Measurements from ENCODE around the gene UTF1.
A peak's percentile ranks its signal among the peaks of the same experiment; 100 is the strongest.
"Not testable (repeated sequence)": the region's sequence is repeated elsewhere in the genome, so short reads cannot be mapped to it uniquely, and the experiment has no call there.

Gene UTF1

DNA sequence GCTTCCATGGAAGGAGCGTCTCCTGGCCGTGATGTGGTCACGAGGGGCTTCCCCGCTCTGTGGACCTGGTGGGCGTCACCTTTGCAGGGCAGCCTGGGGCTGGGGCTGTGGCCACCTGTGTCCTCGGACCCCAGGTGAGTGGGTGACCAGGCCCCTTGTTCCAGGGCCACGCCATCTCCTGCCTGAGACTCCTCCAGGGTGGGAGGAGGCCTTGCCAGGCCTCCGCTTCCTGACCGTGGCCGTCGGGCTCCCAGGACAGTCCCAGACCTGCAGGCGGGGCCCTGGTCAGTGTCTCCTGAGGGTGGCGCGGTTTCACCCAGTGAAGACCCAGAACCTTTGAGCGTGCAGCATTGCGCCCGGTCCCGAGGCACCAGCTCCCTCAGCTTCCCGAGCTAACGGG, 20.4 kb upstream of the UTF1 start:
- no peak for DNase-seq (ENCODE audit: low spot score)

DNA sequence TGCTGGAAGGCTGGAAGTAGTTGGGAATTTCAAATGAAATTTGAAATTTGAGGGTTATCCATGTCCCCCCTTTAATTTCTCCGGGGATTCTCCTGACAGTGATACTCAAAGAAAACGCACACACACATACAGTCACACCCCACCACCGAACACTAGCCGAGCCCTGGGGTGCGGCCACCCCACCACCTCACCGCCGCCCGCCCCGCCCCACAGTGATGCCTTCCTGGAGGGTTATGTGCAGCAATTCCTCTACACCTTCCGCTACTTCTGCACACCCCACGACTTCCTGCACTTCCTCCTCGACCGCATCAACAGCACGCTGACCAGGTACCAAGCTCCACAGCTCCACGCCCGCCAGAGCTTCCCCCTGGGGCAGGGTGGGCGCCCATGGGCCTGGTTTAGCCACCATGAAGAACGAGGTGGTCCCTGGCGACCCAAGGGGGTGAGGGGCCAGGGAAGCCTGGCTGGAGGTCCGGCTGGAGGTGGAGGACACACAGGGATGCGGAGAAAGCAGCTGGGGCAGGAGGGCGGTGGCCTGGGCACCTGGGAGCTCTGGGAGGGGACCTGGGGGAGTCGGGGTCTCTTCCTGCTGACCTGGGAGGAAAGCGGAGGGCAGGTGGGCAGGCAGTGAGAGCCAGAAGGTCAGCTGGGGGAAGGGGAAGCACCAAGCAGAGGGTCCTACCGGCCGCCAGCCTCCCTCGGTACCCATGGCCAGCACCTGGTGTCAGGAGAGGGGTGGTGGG, 19.4 kb upstream of the UTF1 start:
- no peak for DNase-seq (ENCODE audit: low spot score)

GRCh38 chr10:133211141-133211830, 18.7 kb upstream of the UTF1 start:
- DNase-seq (ENCODE audit: low spot score), result no peak

DNA sequence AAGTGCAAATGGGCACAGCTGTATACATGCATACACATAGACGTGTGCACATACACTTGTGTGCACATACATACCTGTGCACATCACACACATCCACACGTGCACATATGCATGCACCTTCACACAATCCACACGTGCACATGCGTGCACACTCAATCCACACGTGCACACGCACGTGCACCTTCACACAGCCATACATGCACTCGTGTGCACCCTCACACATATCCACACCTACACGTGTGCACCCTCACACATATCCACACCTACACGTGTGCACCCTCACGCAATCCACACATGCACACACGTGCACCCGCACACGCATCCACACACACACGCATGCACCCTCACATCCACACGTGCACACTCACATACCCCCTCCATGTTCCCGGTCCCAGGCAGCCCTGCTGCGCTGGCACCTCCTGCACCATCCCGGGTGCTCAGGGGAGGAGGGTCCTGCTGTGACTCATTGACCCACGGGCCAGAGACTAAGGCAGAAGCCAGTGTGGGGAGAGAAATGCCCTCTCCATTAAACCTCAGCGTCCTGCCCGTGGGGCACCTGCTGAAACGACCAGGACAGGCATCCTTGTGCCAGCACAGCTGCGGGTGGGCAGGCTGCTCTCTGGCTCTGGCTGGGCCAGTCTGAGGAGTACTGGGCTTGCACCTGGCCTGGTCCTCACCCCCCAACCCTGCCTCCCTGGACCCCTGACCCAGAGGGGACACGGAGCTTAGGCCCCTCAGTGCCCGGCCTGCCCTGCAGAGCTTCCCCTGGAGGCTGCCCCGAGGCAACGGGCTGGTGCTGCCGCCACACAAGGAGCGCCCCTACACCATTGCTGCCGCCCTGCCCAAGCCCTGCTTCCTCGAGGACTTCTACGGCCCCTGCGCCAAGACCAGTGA, 17.8 kb upstream of the UTF1 start:
- DNase-seq (ENCODE audit: low spot score), result no peak

GRCh38 chr10:133212853-133213494, 17.0 kb upstream of the UTF1 start:
- DNase-seq (ENCODE audit: low spot score), result no peak

GRCh38 chr10:133213641-133214467, 16.2 kb upstream of the UTF1 start:
- no peak for DNase-seq (ENCODE audit: low spot score)

DNA sequence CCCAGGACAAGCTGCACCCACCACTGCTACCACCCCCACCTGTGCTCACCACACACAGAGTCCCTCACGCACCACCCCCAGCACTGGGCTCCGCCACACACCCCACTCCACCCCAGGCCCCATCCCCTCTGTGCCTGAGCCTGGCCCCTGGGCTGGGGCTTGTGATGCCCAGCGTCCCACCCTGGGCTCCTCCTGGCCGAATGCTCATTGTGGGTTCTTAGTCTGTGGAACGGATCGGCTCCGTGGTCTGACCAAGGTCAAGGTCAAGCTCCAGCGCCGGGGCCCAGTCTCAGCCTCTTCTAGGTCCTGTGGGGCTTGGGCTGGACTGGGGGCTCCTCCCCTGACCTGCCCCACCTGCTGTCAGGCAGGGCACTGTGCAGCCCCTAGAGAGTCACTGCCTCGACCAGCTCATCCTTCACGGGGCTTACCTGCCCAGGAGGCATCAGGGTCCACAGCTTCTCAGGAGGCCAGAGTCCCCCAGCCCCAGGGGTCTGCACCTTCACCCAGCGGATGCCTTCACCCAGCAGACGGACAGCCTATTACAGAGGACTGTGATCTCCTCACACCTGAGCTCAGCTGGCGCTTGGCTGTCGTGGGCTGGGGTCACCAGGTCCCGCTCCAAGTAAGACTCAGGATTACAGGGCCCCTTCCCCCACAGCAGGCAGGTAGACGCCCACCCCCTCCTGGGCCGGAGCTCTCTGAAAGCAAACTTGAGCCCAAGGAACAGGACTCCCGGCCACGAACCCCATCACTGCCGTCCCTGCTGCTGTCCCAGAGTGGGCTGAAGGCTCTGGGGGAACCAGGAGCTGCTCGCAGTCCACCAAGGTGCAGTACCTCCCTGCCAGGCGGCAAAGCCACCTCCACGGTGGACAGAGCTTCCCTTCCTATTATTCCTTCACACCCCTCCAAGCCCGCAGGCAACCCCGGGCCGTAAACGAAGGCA, 15.3 kb upstream of the UTF1 start:
- no peak for DNase-seq (ENCODE audit: low spot score)

DNA sequence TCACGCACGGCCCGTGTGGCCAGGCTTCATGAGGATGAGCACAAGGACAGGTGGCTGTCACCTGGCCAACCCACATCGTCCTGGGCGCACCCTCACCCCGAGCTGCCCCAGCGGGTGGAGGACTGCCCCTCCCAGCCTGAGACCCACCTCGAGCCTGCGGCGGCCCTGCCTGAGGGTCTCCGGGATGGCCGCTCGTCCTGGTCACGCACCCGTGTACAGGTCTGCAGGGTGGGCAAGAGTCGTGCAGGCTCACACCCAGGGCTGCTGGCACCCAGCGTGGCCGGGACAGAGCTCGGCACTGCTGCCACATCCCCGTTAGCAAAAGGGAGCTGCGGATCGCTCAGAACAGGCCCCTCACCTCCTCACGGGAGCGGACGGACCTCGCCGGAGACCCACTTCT, 14.4 kb upstream of the UTF1 start:
- DNase-seq (ENCODE audit: low spot score), result no peak

DNA sequence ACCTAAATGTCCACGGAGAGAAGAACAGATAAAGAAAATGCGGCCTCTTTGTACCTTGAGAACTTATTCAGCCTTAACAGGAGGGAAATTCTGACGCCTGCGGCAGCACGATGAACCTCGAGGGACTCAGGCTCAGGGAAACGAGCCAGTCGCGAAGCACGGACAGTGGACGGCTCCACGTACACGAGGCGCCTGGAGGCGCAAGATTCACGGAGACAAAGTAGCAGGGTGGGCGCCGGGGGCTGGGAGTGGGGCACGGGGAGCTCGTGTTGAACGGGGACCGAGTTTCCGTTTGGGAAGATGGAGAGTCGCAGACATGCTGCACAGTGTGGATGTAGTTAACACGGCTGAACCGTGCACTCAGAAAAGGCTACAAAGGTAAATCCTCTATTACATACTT, 13.2 kb upstream of the UTF1 start:
- DNase-seq (ENCODE audit: low spot score), result no peak

DNA sequence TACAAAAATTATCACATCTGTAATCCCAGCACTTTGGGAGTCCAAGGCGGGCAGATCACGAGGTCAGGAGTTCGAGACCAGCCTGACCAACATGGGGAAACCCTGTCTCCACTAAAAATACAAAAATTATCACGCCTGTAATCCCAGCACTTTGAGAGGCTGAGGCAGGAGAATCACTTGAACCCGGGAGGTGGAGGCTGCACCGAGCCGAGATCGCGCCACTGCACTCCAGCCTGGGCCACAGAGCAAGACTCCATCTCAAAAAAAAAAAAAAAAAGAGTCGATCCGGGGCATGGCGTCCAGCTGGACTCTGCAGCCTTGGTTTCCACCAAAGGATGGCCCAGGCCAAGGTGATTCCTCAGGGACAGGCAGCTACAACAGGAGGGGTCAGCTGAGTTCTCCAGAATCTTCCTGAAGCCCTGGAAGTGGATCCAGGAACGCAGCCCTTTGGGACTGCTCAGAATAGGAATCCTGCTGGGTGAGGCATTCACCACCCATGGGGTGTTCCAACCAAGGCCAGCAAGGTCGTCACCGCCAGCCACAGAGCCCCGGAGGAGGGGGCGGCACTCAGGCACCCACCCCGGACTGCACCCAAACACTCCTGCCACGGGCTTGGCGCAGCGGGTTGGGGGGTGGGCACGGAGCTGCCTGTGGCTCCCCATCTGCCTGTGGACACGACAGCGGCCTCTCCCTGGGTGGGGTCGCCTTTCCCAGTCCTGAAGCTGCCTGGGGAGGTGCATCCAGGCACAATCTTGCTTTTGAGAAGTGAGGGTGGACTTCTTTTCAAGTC, 12.0 kb upstream of the UTF1 start:
- DNase-seq (ENCODE audit: low spot score), result no peak

DNA sequence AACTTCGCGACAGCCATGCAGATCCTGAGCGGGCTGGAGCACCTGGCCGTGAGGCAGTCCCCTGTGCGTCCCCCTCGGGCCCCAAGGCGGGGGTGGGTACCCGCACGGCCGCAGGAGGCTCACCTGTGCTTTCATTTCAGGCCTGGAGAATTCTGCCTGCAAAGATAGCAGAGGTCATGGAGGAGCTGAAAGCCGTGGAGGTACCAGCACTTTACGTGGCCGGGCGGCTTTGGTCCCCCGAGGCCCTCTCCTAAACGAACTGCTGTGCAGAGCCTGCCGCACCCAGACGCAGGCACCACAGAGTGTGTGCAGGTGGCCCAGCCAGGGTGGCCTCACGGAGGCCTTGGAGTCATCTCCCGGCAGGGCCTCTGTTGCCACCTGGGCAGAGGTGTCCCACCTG, 11.1 kb upstream of the UTF1 start:
- no peak for DNase-seq (ENCODE audit: low spot score)

- no peak for DNase-seq (ENCODE audit: low spot score)
Observed at GRCh38 chr10:133219782-133220181, 10.2 kb upstream of the UTF1 start.

DNA sequence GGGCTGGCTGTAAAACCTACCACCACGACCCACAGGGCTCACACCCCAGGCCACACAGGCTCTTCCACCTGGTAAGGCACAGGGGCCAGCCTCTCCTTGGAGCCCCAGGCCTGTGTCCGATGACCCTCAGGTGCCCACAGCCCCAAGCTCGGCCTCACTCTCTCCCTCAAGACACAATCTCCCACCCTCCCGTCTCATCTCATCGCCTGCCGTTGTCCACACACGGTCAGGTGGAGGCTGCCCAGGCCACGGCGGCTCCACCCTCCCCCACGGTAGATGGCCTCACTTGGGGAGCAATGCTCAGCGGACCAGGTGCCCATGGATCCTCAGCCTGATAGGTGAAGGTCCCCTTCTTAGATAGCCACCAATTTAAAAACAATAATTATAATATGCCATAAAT, 8.7 kb upstream of the UTF1 start:
- no peak for DNase-seq (ENCODE audit: low spot score)

GRCh38 chr10:133221756-133222155, 8.3 kb upstream of the UTF1 start:
- DNase-seq (ENCODE audit: low spot score), result not testable (repeated sequence)

DNA sequence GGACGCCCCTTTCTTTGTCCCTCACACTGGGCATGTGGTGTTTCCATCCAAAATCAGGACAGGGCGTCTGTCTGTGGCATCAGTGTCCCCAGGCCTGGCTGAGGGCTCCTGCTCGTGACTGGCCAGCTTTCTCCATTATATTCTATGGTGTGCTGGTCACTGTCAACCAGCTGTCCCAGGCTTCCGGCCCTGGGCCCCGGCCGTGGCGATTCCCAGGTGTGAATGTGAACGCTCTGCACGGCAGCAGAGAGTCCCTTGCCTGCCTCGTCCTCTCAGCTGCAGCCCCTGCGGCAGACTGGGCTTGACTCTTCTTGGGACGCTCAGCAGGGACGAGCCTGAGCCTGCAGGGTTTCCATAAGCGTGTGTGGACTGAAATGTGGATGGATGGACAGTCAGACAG, 5.9 kb upstream of the UTF1 start:
- no peak for DNase-seq (ENCODE audit: low spot score)

DNA sequence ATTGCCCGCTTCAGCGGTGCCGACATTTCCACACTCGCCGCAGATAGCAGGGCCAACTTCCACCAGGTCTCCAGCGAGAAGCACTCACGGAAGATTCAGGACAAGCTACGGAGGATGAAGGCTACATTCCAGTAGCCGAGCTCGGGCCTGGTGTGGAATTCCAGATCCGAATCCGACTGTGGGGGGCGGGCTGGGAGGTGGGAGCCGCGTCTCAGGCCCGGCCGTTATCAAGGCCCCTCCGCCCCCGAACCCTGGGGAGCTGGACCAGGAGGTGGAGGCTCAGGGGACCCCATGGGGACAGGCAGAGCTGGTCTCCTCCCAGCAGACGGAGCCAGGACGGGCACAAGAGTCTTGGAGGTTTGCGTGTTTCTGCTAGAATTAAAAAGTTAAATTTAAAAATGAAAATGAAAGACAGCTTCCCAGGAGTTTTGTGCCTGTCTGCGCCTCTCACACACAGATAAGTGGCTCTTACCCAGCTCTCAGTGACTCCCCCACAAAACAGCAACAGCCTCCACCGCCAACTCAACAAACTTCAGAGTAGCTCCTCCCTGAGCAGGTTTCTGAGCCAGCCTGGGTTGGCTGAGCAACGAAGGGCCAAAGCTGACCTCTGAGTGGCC, 5.2 kb upstream of the UTF1 start:
- DNase-seq (ENCODE audit: low spot score), result peak; percentile 56

- DNase-seq (ENCODE audit: low spot score), result peak; percentile 4
Observed at GRCh38 chr10:133225707-133226191, 4.3 kb upstream of the UTF1 start.

- no peak for DNase-seq (ENCODE audit: low spot score)
Observed at GRCh38 chr10:133226251-133226808, 3.7 kb upstream of the UTF1 start.

Data from putamen (tissue), 1 donor.